Choroid plexus epithelial cell (primary cell): ENCODE results near the gene ZNF93.
"Not testable (repeated sequence)": the region's sequence is repeated elsewhere in the genome, so short reads cannot be mapped to it uniquely, and the experiment has no call there.

Source experiments
- DNase-seq: peaks from one replicate; pipeline ENCODE4 v3.0.0-alpha.2; 2010; ENCODE audit warnings: low read depth
- H3K4me3 ChIP-seq: 2 replicates; pipeline ENCODE4 v1.5.1; 2011; ENCODE audit warnings: low read depth, mild to moderate bottlenecking, control low read depth, low read length, moderate library complexity
- CTCF ChIP-seq: conservative IDR thresholded peaks from 2 replicates; pipeline ENCODE4 v1.5.1; 2011; ENCODE audit warnings: low read depth, mild to moderate bottlenecking, control low read depth, inconsistent platforms, low read length, moderate library complexity

ZNF93 gene

GRCh38 chr19:19964416-19964815 is 63.7 kb downstream of the ZNF93 start:
- DNase-seq: no peak
- no peak overlapping the region for H3K4me3 ChIP-seq
- TF ChIP-seq CTCF: no peak

GRCh38 chr19:19966126-19966525 is 65.4 kb downstream of the ZNF93 start:
- H3K4me3 ChIP-seq, DNase-seq: not testable (repeated sequence)

- no peak overlapping the region for H3K4me3 ChIP-seq
- TF ChIP-seq CTCF: no peak
- no peak for DNase-seq
These were observed 66.1 kb downstream of the ZNF93 start for GRCh38 chr19:19966862-19967261.
